RWPE1 (cell line): ENCODE measurements around the gene CCR6.
A peak's percentile ranks its signal among the peaks of the same experiment; 100 is the strongest.

Source experiments
- CTCF ChIA-PET: fragments of 350-600 bp; sonication (Branson Sonifier 250); formaldehyde crosslinking; extraction: SDS; loops from one replicate; lab custom pipeline; 2021; lab: Yijun Ruan, JAX
- POLR2A ChIA-PET: fragments of 400-600 bp; formaldehyde crosslinking; extraction: SDS; loops from one replicate; lab custom pipeline; 2020; ENCODE audit warnings: antibody characterized with exemption; ENCODE audit not compliant: low non-redundant PET; lab: Yijun Ruan, JAX
- DNase-seq: peaks from one replicate; pipeline ENCODE4 v3.0.0; 2012; ENCODE audit warnings: low spot score
- H3K27ac ChIP-seq: fragments of 450-650 bp; 2 replicates; pipeline ENCODE4 v1.5.1; 2017
- CTCF ChIP-seq: fragments of 450-650 bp; conservative IDR thresholded peaks from 2 replicates; pipeline ENCODE4 v1.5.1; 2017; ENCODE audit warnings: low read depth, mild to moderate bottlenecking

The CCR6 gene

GRCh38 chr6:167151648-167152047 is 28.8 kb downstream of the CCR6 start:
- POLR2A ChIA-PET, result interaction anchor here (0.7 kb wide), 1 partner anchor 8 kb away, joined by 4 read pairs; no protein-coding TSS in a partner anchor
- no peak for DNase-seq
- H3K27ac ChIP-seq, result no peak overlapping the region
- CTCF ChIA-PET, result interaction anchor here (0.6 kb wide), 1 partner anchor 53 kb away, joined by 3 read pairs; no protein-coding TSS in a partner anchor
- no peak for TF ChIP-seq CTCF

- no peak for DNase-seq
- H3K27ac ChIP-seq, result no peak overlapping the region
- ChIA-PET CTCF (interaction anchor here (0.6 kb wide), 1 partner anchor 383 kb away, joined by 3 read pairs; no protein-coding TSS in a partner anchor), POLR2A (no interaction called here)
- no peak for TF ChIP-seq CTCF
These were observed 30.0 kb downstream of the CCR6 start for GRCh38 chr6:167152862-167153261.

- POLR2A ChIA-PET, result no interaction called here
- CTCF ChIA-PET, result no interaction called here
- H3K27ac ChIP-seq, result no peak overlapping the region
- peak; percentile 8 for DNase-seq
- TF ChIP-seq CTCF, result no peak
These were observed 30.6 kb downstream of the CCR6 start for GRCh38 chr6:167153521-167153959.

- CTCF ChIA-PET, result no interaction called here
- POLR2A ChIA-PET, result no interaction called here
- no peak for DNase-seq
- H3K27ac ChIP-seq, result no peak overlapping the region
- no peak for TF ChIP-seq CTCF
These were observed 31.4 kb downstream of the CCR6 start for GRCh38 chr6:167154291-167154690.

- no peak for TF ChIP-seq CTCF
- H3K27ac ChIP-seq, result no peak overlapping the region
- ChIA-PET CTCF (no interaction called here), POLR2A (no interaction called here)
- DNase-seq, result no peak
These were observed 32.0 kb downstream of the CCR6 start for GRCh38 chr6:167154895-167155294.

GRCh38 chr6:167157414-167157813 is 34.5 kb downstream of the CCR6 start:
- CTCF ChIA-PET, result no interaction called here
- no peak for DNase-seq
- no peak overlapping the region for H3K27ac ChIP-seq
- TF ChIP-seq CTCF, result no peak
- POLR2A ChIA-PET, result no interaction called here
